H9 (cell line): ENCODE results near the gene KRT31. TPM values are rescaled to one million over a fixed set of nuclear protein-coding genes. Genes with fewer than 3 reads are reported as not detected.

Source experiments
- DNase-seq: peaks from one replicate; pipeline ENCODE4 v3.0.0-alpha.2; 2017
- H2AFZ ChIP-seq: one replicate; pipeline ENCODE4 v1.6.1; 2013; ENCODE audit warnings: mild to moderate bottlenecking, low read length, control low read depth, moderate library complexity
- H2AK5ac ChIP-seq: 2 replicates; pipeline ENCODE4 v1.6.1; 2013; ENCODE audit warnings: low read length, control low read depth, mixed read lengths; ENCODE audit not compliant: insufficient read length
- H2BK120ac ChIP-seq: one replicate; pipeline ENCODE4 v1.6.1; 2013; ENCODE audit warnings: low read depth, mild to moderate bottlenecking, low read length, control low read depth, inconsistent platforms; ENCODE audit not compliant: poor library complexity, severe bottlenecking
- H2BK12ac ChIP-seq: 2 replicates; pipeline ENCODE4 v1.6.1; 2013; ENCODE audit warnings: low read length, control low read depth, mixed read lengths, low read depth; ENCODE audit not compliant: insufficient read length
- H2BK15ac ChIP-seq: 2 replicates; pipeline ENCODE4 v1.6.1; 2013; ENCODE audit warnings: low read depth, low read length, control low read depth
- H2BK20ac ChIP-seq: one replicate; pipeline ENCODE4 v1.6.1; 2013; ENCODE audit warnings: low read depth, mild to moderate bottlenecking, low read length, control low read depth, inconsistent platforms; ENCODE audit not compliant: poor library complexity, severe bottlenecking
- H2BK5ac ChIP-seq: 2 replicates; pipeline ENCODE4 v1.6.1; 2013; ENCODE audit warnings: low read length, control low read depth, mixed read lengths; ENCODE audit not compliant: insufficient read length
- H3K14ac ChIP-seq: 2 replicates; pipeline ENCODE4 v1.6.1; 2013; ENCODE audit warnings: low read length, control low read depth; ENCODE audit not compliant: insufficient read depth
- H3K18ac ChIP-seq: 2 replicates; pipeline ENCODE4 v1.6.1; 2013; ENCODE audit warnings: low read depth, mild to moderate bottlenecking, mixed read lengths, low read length, control low read depth; ENCODE audit not compliant: insufficient read length
- H3K23ac ChIP-seq: 2 replicates; pipeline ENCODE4 v1.6.1; 2013; ENCODE audit warnings: low read length, control low read depth, mixed read lengths, low read depth; ENCODE audit not compliant: insufficient read length
- H3K23me2 ChIP-seq: 2 replicates; pipeline ENCODE4 v1.6.1; 2013; ENCODE audit warnings: low read depth, mild to moderate bottlenecking, mixed read lengths, low read length, control low read depth; ENCODE audit not compliant: insufficient read length, poor library complexity, severe bottlenecking
- H3K27ac ChIP-seq: 2 replicates; pipeline ENCODE4 v1.5.1; 2013; ENCODE audit warnings: low read length, control low read depth, mixed read lengths, low read depth; ENCODE audit not compliant: insufficient read length
- H3K27me3 ChIP-seq: 2 replicates; pipeline ENCODE4 v1.6.1; 2013; ENCODE audit warnings: low read length, control low read depth, inconsistent platforms; ENCODE audit not compliant: insufficient read depth
- H3K4ac ChIP-seq: 2 replicates; pipeline ENCODE4 v1.6.1; 2013; ENCODE audit warnings: low read depth, mild to moderate bottlenecking, control low read depth, inconsistent platforms, low read length, moderate library complexity
- H3K4me1 ChIP-seq: 2 replicates; pipeline ENCODE4 v1.6.1; 2013; ENCODE audit warnings: low read length, control low read depth, inconsistent platforms; ENCODE audit not compliant: insufficient read depth
- H3K4me2 ChIP-seq: 2 replicates; pipeline ENCODE4 v1.6.1; 2013; ENCODE audit warnings: low read length, control low read depth, mixed read lengths; ENCODE audit not compliant: insufficient read length, insufficient read depth
- H3K56ac ChIP-seq: 2 replicates; pipeline ENCODE4 v1.6.1; 2013; ENCODE audit warnings: low read depth, mild to moderate bottlenecking, mixed read lengths, low read length, control low read depth; ENCODE audit not compliant: insufficient read length
- H3K79me1 ChIP-seq: 2 replicates; pipeline ENCODE4 v1.6.1; 2013; ENCODE audit warnings: low read depth, mild to moderate bottlenecking, moderate library complexity, low read length, control low read depth, inconsistent platforms; ENCODE audit not compliant: insufficient read depth, poor library complexity, severe bottlenecking
- H3K79me2 ChIP-seq: 2 replicates; pipeline ENCODE4 v1.6.1; 2013; ENCODE audit warnings: low read length, control low read depth, inconsistent platforms; ENCODE audit not compliant: insufficient read depth
- H3K9ac ChIP-seq: 2 replicates; pipeline ENCODE4 v1.6.1; 2013; ENCODE audit warnings: low read length, control low read depth, mixed read lengths; ENCODE audit not compliant: insufficient read length; ENCODE audit errors: extremely low read depth
- H3K9me3 ChIP-seq: one replicate; pipeline ENCODE4 v1.6.1; 2013; ENCODE audit warnings: low read depth, low read length, inconsistent platforms; ENCODE audit not compliant: control insufficient read depth
- H3T11ph ChIP-seq: one replicate; pipeline ENCODE4 v1.6.1; 2013; ENCODE audit warnings: mild to moderate bottlenecking, low read length, control low read depth, inconsistent platforms
- H4K20me1 ChIP-seq: one replicate; pipeline ENCODE4 v1.6.1; 2013; ENCODE audit not compliant: control insufficient read depth, insufficient read length, insufficient read depth
- H4K5ac ChIP-seq: 2 replicates; pipeline ENCODE4 v1.6.1; 2013; ENCODE audit warnings: low read depth, mild to moderate bottlenecking, mixed read lengths, low read length, control low read depth; ENCODE audit not compliant: insufficient read length
- H4K8ac ChIP-seq: replicated peaks from 2 replicates; pipeline ENCODE4 v1.6.1; 2013; ENCODE audit warnings: low read length, control low read depth, mixed read lengths, low read depth; ENCODE audit not compliant: insufficient read length
- H4K91ac ChIP-seq: 2 replicates; pipeline ENCODE4 v1.6.1; 2013; ENCODE audit warnings: low read depth, mild to moderate bottlenecking, moderate library complexity, mixed read lengths, low read length, control low read depth; ENCODE audit not compliant: insufficient read length
- H3K27ac Mint-ChIP-seq, 3 experiments: 2 replicates in 2 of 3; 3 replicates in 1 of 3; pipeline ENCODE4 v1.8.0; 2020 to 2021; ENCODE audit warnings: mixed read lengths in 3 of 3, mild to moderate bottlenecking in 1 of 3, moderate library complexity in 1 of 3
- H3K27me3 Mint-ChIP-seq: 2 replicates; pipeline ENCODE4 v1.8.0; 2021; ENCODE audit warnings: low read depth, mild to moderate bottlenecking, moderate library complexity, mixed read lengths
- H3K36me3 Mint-ChIP-seq, 3 experiments: 2 replicates in 2 of 3; 3 replicates in 1 of 3; pipeline ENCODE4 v1.8.0; 2020 to 2021; ENCODE audit warnings: low read depth in 3 of 3, mixed read lengths in 3 of 3; ENCODE audit not compliant: insufficient read depth in 1 of 3
- H3K4me1 Mint-ChIP-seq, 2 experiments: 2 replicates each; pipeline ENCODE4 v1.8.0; 2020; ENCODE audit warnings: mixed read lengths in 2 of 2
- H3K4me3 Mint-ChIP-seq, 2 experiments: 2 replicates in 1 of 2; 3 replicates in 1 of 2; pipeline ENCODE4 v1.8.0; 2020 to 2021; ENCODE audit warnings: mild to moderate bottlenecking in 2 of 2, mixed read lengths in 2 of 2, moderate library complexity in 1 of 2
- H3K9me3 Mint-ChIP-seq, 2 experiments: 2 replicates in 1 of 2; 3 replicates in 1 of 2; pipeline ENCODE4 v1.8.0; 2020; ENCODE audit warnings: mild to moderate bottlenecking in 2 of 2, mixed read lengths in 2 of 2, moderate library complexity in 1 of 2
- WGBS: extraction: QIAGEN DNeasy Blood & Tissue Kit; methylation state at CpG from one replicate; pipeline ENCODE4 v1.1.7; 2013; ENCODE audit warnings: missing lambda C conversion rate, low lambda C conversion rate, mixed read lengths; ENCODE audit not compliant: insufficient read length; ENCODE audit errors: extremely low coverage; 5-methylcytosine and 5-hydroxymethylcytosine counted together
- total RNA-seq: library from RNA; stranded (reverse); gene quantifications from 2 replicates; pipeline ENCODE4 v1.2.1, GENCODE V29; 2021
- TF ChIP-seq, protein P1 (sequence below): fragments of 200-600 bp; sonication (generic); conservative IDR thresholded peaks from 3 replicates; pipeline ENCODE4 v1.8.0; 2021; ENCODE audit warnings: antibody characterized with exemption, mild to moderate bottlenecking

Gene KRT31
- total RNA-seq, 1 experiment from 2014 or later = not detected

DNA sequence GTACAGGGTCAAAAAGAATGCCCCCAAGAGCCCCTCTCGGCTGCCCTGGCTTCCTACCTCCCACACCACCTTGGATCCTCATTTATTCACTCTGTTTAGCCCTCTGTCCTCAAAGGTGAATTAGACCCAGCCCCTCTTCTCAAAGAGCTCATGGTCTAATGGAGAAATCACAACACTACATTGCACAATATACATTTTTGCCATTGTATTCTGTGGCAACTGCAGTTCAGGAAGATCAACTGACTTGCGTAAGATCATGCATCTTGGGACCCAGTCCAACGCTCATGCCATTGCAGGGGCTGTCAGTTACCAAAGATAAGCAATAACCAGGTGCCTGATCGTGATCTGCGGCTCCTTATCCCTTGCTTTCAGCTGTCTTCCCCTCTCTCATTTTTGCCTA is 42.0 kb upstream of the KRT31 start:
- Mint-ChIP-seq H3K4me1 (peaks cover 6% of the 10 kb centered on the region in 2 experiments), H3K36me3 (no peaks in the 10 kb centered on the region; a peak in 1 of 7 replicates), H3K27ac (peak overlapping the region in 1 of 3 experiments; percentile 51; a peak in 1 of 7 replicates), H3K9me3 (no peaks in the 10 kb centered on the region; a peak in 1 of 5 replicates), H3K4me3 (no peak overlapping the region), H3K27me3 (peaks cover 15% of the 10 kb centered on the region)
- Histone ChIP-seq H2BK15ac (no peak overlapping the region), H2AK5ac (no peak overlapping the region), H3K56ac (no peak overlapping the region), H3K9ac (no peak overlapping the region), H3K4me1 (no peaks in the 10 kb centered on the region), H3K4me2 (no peak overlapping the region), H2BK120ac (no peak overlapping the region), H3K79me1 (no peaks in the 10 kb centered on the region), H3K27ac (no peak overlapping the region), H4K91ac (no peak overlapping the region), H2AFZ (no peak overlapping the region), H4K5ac (no peak overlapping the region), H3K23me2 (no peaks in the 10 kb centered on the region), H4K20me1 (no peaks in the 10 kb centered on the region), H4K8ac (no peak overlapping the region), H3K18ac (no peak overlapping the region), H2BK20ac (no peak overlapping the region), H3K14ac (no peak overlapping the region), H3K23ac (no peak overlapping the region), H3K27me3 (no peaks in the 10 kb centered on the region), H3T11ph (no peak overlapping the region), H3K9me3 (no peaks in the 10 kb centered on the region), H3K4ac (no peak overlapping the region), H3K79me2 (no peaks in the 10 kb centered on the region), H2BK5ac (no peak overlapping the region), H2BK12ac (no peak overlapping the region)
- TF ChIP-seq, protein P1, sequence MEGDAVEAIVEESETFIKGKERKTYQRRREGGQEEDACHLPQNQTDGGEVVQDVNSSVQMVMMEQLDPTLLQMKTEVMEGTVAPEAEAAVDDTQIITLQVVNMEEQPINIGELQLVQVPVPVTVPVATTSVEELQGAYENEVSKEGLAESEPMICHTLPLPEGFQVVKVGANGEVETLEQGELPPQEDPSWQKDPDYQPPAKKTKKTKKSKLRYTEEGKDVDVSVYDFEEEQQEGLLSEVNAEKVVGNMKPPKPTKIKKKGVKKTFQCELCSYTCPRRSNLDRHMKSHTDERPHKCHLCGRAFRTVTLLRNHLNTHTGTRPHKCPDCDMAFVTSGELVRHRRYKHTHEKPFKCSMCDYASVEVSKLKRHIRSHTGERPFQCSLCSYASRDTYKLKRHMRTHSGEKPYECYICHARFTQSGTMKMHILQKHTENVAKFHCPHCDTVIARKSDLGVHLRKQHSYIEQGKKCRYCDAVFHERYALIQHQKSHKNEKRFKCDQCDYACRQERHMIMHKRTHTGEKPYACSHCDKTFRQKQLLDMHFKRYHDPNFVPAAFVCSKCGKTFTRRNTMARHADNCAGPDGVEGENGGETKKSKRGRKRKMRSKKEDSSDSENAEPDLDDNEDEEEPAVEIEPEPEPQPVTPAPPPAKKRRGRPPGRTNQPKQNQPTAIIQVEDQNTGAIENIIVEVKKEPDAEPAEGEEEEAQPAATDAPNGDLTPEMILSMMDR = no peak
- no peak for DNase-seq
- no CpG with 5 or more reads among the region's 5 CpGs for WGBS
